OCI-LY1 (cell line): ENCODE measurements around the gene GMPS.
"Not testable (repeated sequence)": the region's sequence is repeated elsewhere in the genome, so short reads cannot be mapped to it uniquely, and the experiment has no call there.

ENCODE experiments used
- H2AFZ ChIP-seq: fragments of 200-600 bp; sonication (generic), shearing (Covaris generic); 2 replicates; pipeline ENCODE4 v1.6.0; 2014; ENCODE audit warnings: antibody characterized with exemption, mild to moderate bottlenecking, low read length
- H3F3A ChIP-seq: fragments of 200-600 bp; sonication (generic), shearing (Covaris generic); 2 replicates; pipeline ENCODE4 v1.6.0; 2014; ENCODE audit warnings: mild to moderate bottlenecking, antibody characterized with exemption, low read length, moderate library complexity; ENCODE audit not compliant: insufficient read depth
- H3K27ac ChIP-seq: fragments of 200-600 bp; sonication (generic); 2 replicates; pipeline ENCODE4 v1.5.1; 2014; ENCODE audit warnings: low read length, mixed run types, mild to moderate bottlenecking, low read depth; ENCODE audit not compliant: poor library complexity, severe bottlenecking
- H3K27me3 ChIP-seq: fragments of 200-600 bp; sonication (generic); 2 replicates; pipeline ENCODE4 v1.6.0; 2014; ENCODE audit warnings: antibody characterized with exemption, mild to moderate bottlenecking, low read length, moderate library complexity; ENCODE audit not compliant: insufficient read depth
- H3K36me3 ChIP-seq: fragments of 200-600 bp; sonication (generic); 2 replicates; pipeline ENCODE4 v1.6.1; 2014; ENCODE audit warnings: mild to moderate bottlenecking, antibody characterized with exemption, low read length, moderate library complexity, mixed read lengths; ENCODE audit not compliant: insufficient read depth
- H3K4me1 ChIP-seq: fragments of 200-600 bp; sonication (generic); 2 replicates; pipeline ENCODE4 v1.5.1; 2014; ENCODE audit warnings: mild to moderate bottlenecking, low read length, moderate library complexity; ENCODE audit not compliant: insufficient read depth, severe bottlenecking
- H3K4me2 ChIP-seq: fragments of 200-600 bp; sonication (generic), shearing (Covaris generic); 2 replicates; pipeline ENCODE4 v1.6.1; 2014; ENCODE audit warnings: low read length
- H3K4me3 ChIP-seq: fragments of 200-600 bp; sonication (generic); 2 replicates; pipeline ENCODE4 v1.5.1; 2014; ENCODE audit warnings: low read length, low read depth, mild to moderate bottlenecking, mixed read lengths; ENCODE audit not compliant: poor library complexity, severe bottlenecking
- H3K79me2 ChIP-seq: fragments of 200-600 bp; shearing (Covaris generic); 2 replicates; pipeline ENCODE4 v1.6.1; 2016; ENCODE audit warnings: mixed run types, low read length, mixed read lengths; ENCODE audit not compliant: insufficient read depth
- H3K9ac ChIP-seq: fragments of 200-600 bp; sonication (generic), shearing (Covaris generic); 2 replicates; pipeline ENCODE4 v1.6.1; 2014; ENCODE audit warnings: mild to moderate bottlenecking, low read length, mixed read lengths
- H3K9me2 ChIP-seq: fragments of 200-600 bp; sonication (generic), shearing (Covaris generic); 2 replicates; pipeline ENCODE4 v1.6.1; 2014; ENCODE audit warnings: low read depth, mild to moderate bottlenecking, low read length, mixed read lengths
- H3K9me3 ChIP-seq: fragments of 200-600 bp; shearing (Covaris generic); 2 replicates; pipeline ENCODE4 v1.6.1; 2014; ENCODE audit warnings: low read length, mixed read lengths
- H4K20me1 ChIP-seq: fragments of 200-600 bp; sonication (generic), shearing (Covaris generic); 2 replicates; pipeline ENCODE4 v1.6.0; 2016; ENCODE audit warnings: mild to moderate bottlenecking, low read length; ENCODE audit not compliant: insufficient read depth
- EZH2 ChIP-seq: fragments of 200-600 bp; sonication (generic), shearing (Covaris generic); IDR thresholded peaks from 2 replicates; pipeline ENCODE4 v1.8.0; 2017; ENCODE audit warnings: borderline replicate concordance, mixed run types, mild to moderate bottlenecking, antibody characterized with exemption, low read length, moderate library complexity, mixed read lengths
- TF ChIP-seq, protein P1 (sequence below): fragments of 200-600 bp; sonication (generic), shearing (Covaris generic); IDR thresholded peaks from 2 replicates; pipeline ENCODE4 v1.5.1; 2017; ENCODE audit warnings: mild to moderate bottlenecking, antibody characterized with exemption, low read length, moderate library complexity, mixed read lengths

GMPS gene

DNA sequence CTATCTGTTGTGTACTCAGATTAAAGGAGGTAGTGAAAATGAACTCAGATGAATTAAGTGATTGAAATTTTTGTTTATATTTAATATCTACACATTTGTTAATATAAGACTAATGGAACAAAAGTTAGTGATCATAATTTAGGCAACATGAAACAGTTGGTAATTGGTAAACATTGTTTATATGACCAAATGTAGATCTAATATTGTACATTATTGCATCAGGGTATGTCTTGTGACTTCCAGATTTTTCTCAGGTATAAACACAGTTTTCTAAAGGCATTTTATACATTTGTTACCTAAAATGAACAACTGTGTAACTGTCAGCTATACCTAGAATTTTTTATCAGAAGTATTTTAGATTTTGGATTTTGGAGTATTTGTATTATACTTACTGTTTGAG is 14.8 kb downstream of the GMPS start:
- no peak overlapping the region for H3K4me2 ChIP-seq
- no peaks in the 10 kb centered on the region for H3K9me2 ChIP-seq
- H4K20me1 ChIP-seq, result peaks cover 5% of the 10 kb centered on the region
- no peak overlapping the region for H3K27ac ChIP-seq
- no peaks in the 10 kb centered on the region for H3K27me3 ChIP-seq
- no peak for TF ChIP-seq EZH2
- no peak overlapping the region for H3K9ac ChIP-seq
- no peaks in the 10 kb centered on the region for H3F3A ChIP-seq
- no peak overlapping the region for H3K4me3 ChIP-seq
- H3K9me3 ChIP-seq, result no peaks in the 10 kb centered on the region
- peaks cover 49% of the 10 kb centered on the region for H3K4me1 ChIP-seq
- H3K36me3 ChIP-seq, result no peaks in the 10 kb centered on the region
- H2AFZ ChIP-seq, result no peak overlapping the region
- peaks cover 100% of the 10 kb centered on the region for H3K79me2 ChIP-seq

DNA sequence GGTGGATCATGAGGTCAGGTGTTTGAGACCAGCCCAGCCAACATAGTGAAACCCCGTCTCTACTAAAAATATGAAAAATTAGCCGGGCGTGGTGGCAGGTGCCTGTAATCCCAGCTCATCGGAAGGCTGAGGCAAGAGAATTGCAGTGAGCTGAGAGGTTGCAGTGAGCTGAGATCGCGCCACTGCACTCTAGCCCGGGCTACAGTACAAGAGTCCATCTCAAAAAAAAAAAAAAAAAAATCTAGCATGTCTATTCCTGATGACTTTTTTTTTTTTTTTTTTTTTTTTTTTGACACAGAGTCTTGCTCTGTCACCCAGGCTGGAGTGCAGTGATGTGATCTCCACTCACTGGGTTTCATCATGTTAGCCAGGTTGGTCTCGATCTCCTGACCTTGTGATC is 15.9 kb downstream of the GMPS start:
- H4K20me1 ChIP-seq, result not testable (repeated sequence)

DNA sequence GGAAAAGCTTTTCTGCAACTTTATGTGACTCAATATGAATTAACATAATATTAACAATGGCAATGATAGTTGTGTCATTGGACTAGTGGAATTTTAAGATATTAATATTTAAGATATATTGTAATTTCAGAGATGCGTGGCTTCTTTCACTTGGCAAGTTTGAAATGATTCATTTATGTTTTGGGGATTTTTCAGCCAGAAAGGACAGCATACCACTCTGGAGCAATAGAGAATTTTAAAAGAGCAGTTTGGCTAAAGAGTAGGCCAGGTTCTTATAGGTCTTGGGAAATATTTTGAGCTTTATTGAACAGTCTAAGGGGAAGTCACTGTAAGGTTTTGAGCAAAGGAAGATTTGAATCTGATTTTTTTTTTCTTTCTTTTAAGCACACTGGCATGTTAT is 16.5 kb downstream of the GMPS start:
- H3K4me2 ChIP-seq, result no peak overlapping the region

More for the DNA sequence above, 15.9 kb downstream of the GMPS start:
- Histone ChIP-seq H3K4me1 (peaks cover 41% of the 10 kb centered on the region), H3K79me2 (peaks cover 100% of the 10 kb centered on the region)
- H3K27ac ChIP-seq, H3K27me3 ChIP-seq, H3K9ac ChIP-seq, H3K4me2 ChIP-seq, H3K9me2 ChIP-seq, H3K4me3 ChIP-seq, H3K9me3 ChIP-seq, H3K36me3 ChIP-seq, H3F3A ChIP-seq, H2AFZ ChIP-seq: not testable (repeated sequence)

DNA sequence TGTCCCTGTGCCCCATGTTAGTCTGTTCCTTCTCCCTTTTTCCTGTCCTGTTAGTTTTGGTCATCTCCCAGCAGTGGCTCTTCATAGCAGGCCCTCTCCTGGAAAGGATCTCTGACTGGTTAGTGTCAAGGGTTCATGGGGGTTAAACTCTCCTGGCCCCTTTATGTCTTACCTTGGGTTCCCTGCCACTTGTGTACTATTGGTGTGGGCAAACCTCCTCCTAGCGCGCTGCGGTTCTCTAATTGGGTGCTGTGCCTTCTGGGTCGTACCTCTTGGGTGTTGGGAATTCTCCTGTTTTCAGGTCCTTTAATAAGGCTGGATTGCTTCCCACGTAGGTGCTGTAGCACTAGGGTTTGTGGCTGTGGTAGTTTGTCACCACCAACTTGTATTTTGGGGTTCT is 18.8 kb downstream of the GMPS start:
- Histone ChIP-seq H3K79me2 (peaks cover 95% of the 10 kb centered on the region), H3K9me2 (no peaks in the 10 kb centered on the region), H4K20me1 (no peaks in the 10 kb centered on the region; the same call in 1 of the 2 replicates), H3K9me3 (no peaks in the 10 kb centered on the region), H3K4me3 (no peak overlapping the region), H2AFZ (no peak overlapping the region), H3F3A (no peaks in the 10 kb centered on the region), H3K9ac (no peak overlapping the region), H3K27ac (no peak overlapping the region), H3K4me2 (no peak overlapping the region), H3K27me3 (no peaks in the 10 kb centered on the region), H3K36me3 (peaks cover 21% of the 10 kb centered on the region), H3K4me1 (peaks cover 30% of the 10 kb centered on the region)
- TF ChIP-seq EZH2, result no peak
- TF ChIP-seq, protein P1, sequence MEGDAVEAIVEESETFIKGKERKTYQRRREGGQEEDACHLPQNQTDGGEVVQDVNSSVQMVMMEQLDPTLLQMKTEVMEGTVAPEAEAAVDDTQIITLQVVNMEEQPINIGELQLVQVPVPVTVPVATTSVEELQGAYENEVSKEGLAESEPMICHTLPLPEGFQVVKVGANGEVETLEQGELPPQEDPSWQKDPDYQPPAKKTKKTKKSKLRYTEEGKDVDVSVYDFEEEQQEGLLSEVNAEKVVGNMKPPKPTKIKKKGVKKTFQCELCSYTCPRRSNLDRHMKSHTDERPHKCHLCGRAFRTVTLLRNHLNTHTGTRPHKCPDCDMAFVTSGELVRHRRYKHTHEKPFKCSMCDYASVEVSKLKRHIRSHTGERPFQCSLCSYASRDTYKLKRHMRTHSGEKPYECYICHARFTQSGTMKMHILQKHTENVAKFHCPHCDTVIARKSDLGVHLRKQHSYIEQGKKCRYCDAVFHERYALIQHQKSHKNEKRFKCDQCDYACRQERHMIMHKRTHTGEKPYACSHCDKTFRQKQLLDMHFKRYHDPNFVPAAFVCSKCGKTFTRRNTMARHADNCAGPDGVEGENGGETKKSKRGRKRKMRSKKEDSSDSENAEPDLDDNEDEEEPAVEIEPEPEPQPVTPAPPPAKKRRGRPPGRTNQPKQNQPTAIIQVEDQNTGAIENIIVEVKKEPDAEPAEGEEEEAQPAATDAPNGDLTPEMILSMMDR, result no peak

More for the DNA sequence above, 16.5 kb downstream of the GMPS start:
- peaks cover 100% of the 10 kb centered on the region for H3K79me2 ChIP-seq
- H2AFZ ChIP-seq, result no peak overlapping the region
- no peaks in the 10 kb centered on the region for H3F3A ChIP-seq
- H3K4me3 ChIP-seq, result no peak overlapping the region
- H3K9me2 ChIP-seq, result no peaks in the 10 kb centered on the region
- H3K9ac ChIP-seq, result no peak overlapping the region
- no peak for TF ChIP-seq EZH2
- TF ChIP-seq, protein P1, result no peak
- H3K36me3 ChIP-seq, result peaks cover 6% of the 10 kb centered on the region; the same call in 1 of the 2 replicates
- H3K9me3 ChIP-seq, result no peaks in the 10 kb centered on the region
- peaks cover 5% of the 10 kb centered on the region; the same call in 1 of the 2 replicates for H4K20me1 ChIP-seq
- no peaks in the 10 kb centered on the region for H3K27me3 ChIP-seq
- H3K4me1 ChIP-seq, result peaks cover 35% of the 10 kb centered on the region
- no peak overlapping the region for H3K27ac ChIP-seq
